Epithelial cell of esophagus (primary cell): ENCODE data around the gene NCAPD2.

Source experiments
- DNase-seq: peaks from one replicate; pipeline ENCODE4 v3.0.0; 2010; ENCODE audit warnings: low read depth
- H3K4me3 ChIP-seq: 2 replicates; pipeline ENCODE4 v1.5.1; 2011; ENCODE audit warnings: mild to moderate bottlenecking, low read length, control low read depth
- CTCF ChIP-seq: IDR thresholded peaks from 2 replicates; pipeline ENCODE4 v1.5.1; 2011; ENCODE audit warnings: low read depth, mild to moderate bottlenecking, low read length, control low read depth, inconsistent platforms; ENCODE audit not compliant: insufficient read depth; ENCODE audit errors: missing control alignments

Gene NCAPD2

GRCh38 chr12:6460751-6461371 lies 33.0 kb upstream of the NCAPD2 start:
- no peak overlapping the region for H3K4me3 ChIP-seq
- DNase-seq, result no peak
- TF ChIP-seq CTCF, result no peak

GRCh38 chr12:6461401-6462233 lies 32.3 kb upstream of the NCAPD2 start:
- no peak for TF ChIP-seq CTCF
- H3K4me3 ChIP-seq, result no peak overlapping the region
- DNase-seq, result peak; percentile 53

- no peak for TF ChIP-seq CTCF
- DNase-seq, result no peak
- no peak overlapping the region for H3K4me3 ChIP-seq
Observed at GRCh38 chr12:6462234-6462995, 31.5 kb upstream of the NCAPD2 start.

GRCh38 chr12:6463216-6463615 lies 30.7 kb upstream of the NCAPD2 start:
- no peak for TF ChIP-seq CTCF
- no peak for DNase-seq
- H3K4me3 ChIP-seq, result no peak overlapping the region

GRCh38 chr12:6463858-6464257 lies 30.0 kb upstream of the NCAPD2 start:
- no peak for TF ChIP-seq CTCF
- no peak overlapping the region for H3K4me3 ChIP-seq
- DNase-seq, result no peak

GRCh38 chr12:6464531-6464930 lies 29.4 kb upstream of the NCAPD2 start:
- H3K4me3 ChIP-seq, result no peak overlapping the region
- no peak for TF ChIP-seq CTCF
- no peak for DNase-seq
